ENCODE data around the gene HLTF.

Gene HLTF

DNA sequence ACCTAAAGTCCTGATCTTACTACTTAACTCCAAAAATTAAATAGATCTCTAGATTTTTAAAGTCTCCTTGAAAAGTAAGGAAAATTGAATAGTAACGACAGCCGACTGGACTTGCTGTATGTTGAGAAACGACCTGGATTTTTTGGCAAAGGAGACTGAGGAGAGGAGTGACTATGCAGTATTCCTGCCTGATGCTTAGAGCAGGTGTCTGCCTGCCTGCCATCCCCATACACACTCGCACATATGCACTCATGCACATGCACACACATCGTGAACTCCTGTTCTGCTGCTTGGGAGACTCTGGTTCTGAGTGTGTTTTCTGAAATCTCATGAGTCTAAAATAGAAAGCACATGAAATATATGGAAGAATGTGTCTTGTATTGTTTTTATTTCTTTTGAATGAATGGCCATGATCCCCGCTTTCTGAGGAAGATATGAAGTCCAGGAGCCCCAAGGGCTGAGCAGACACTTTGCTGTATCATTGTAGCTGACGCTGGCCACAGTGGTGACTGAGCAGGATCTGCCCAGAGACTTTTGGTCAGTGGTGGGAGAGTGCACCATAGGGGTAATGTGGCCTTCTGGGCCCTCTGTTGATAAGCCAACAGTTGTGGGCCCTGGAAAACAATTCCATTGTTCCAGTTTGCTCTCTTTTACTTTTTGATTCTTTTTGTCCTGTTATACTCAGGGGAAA lies 78.6 kb downstream of the HLTF start:
- Histone ChIP-seq H3K4me1 (ENCODE audit: control insufficient read depth, insufficient read depth, low read length) (no peaks in the 10 kb centered on the region), H3K4me3 (ENCODE audit: low read depth, low read length) (no peak overlapping the region), H3K36me3 (ENCODE audit: control insufficient read depth in 2 of 2, insufficient read depth in 1 of 2, low read length in 2 of 2) (peaks cover 0 to 52% of the 10 kb centered on the region in 2 experiments; a peak in 1 of 3 replicates), H3K27ac (ENCODE audit: extremely low read depth, low read depth, low read length) (no peak overlapping the region), H3K9me3 (ENCODE audit: control insufficient read depth, insufficient read depth, low read depth, low read length) (no peaks in the 10 kb centered on the region)
- no peak for TF ChIP-seq MZF1 (tag by site-specific recombination; IDR thresholded peaks at IDR 0.05; ENCODE audit: borderline replicate concordance)
- TF ChIP-seq ZFP37 (tag by site-specific recombination; IDR thresholded peaks at IDR 0.05) = no peak
- ChIA-PET CTCF (no interaction called here), POLR2A (no interaction called here)

DNA sequence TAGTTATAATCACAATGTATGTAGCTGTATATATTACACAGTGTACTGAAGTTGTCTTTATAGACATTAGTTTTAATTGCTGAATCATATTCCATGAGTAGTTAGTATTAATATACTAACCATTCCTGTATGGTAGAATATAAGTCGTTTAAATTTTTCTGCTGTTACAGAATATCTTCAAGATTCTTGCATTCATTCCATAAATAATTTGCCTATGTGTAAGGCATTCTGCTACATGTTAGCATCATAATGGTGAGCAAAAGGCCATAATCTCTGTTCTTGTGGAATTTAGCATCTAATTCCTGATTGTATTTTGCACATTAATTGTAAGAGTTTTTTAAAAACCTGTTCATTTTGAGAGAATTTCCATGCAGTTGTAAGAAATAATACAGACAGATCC lies 80.9 kb downstream of the HLTF start:
- Histone ChIP-seq H3K27ac (ENCODE audit: extremely low read depth, low read depth, low read length) (no peak overlapping the region), H3K4me1 (ENCODE audit: control insufficient read depth, insufficient read depth, low read length) (no peaks in the 10 kb centered on the region), H3K9me3 (ENCODE audit: control insufficient read depth, insufficient read depth, low read depth, low read length) (no peaks in the 10 kb centered on the region), H3K36me3 (ENCODE audit: control insufficient read depth in 2 of 2, insufficient read depth in 1 of 2, low read length in 2 of 2) (peaks cover 0 to 38% of the 10 kb centered on the region in 2 experiments; a peak in 1 of 3 replicates), H3K4me3 (ENCODE audit: low read depth, low read length) (no peak overlapping the region)
- ChIA-PET CTCF (no interaction called here), POLR2A (no interaction called here)
- TF ChIP-seq ZNF426 (tag by site-specific recombination; IDR thresholded peaks at IDR 0.05) = no peak
- no peak for TF ChIP-seq GFI1B (tag by site-specific recombination; IDR thresholded peaks at IDR 0.05)
- no peak for TF ChIP-seq ZNF324 (tag by site-specific recombination; IDR thresholded peaks at IDR 0.05)
- TF ChIP-seq BCL11A (tag by site-specific recombination; IDR thresholded peaks at IDR 0.05; ENCODE audit: low read depth) = no peak
- no peak for TF ChIP-seq ZNF791 (tag by site-specific recombination; IDR thresholded peaks at IDR 0.05)
- TF ChIP-seq ZNF138 (tag by site-specific recombination; IDR thresholded peaks at IDR 0.05; ENCODE audit: borderline replicate concordance) = no peak
- no peak for TF ChIP-seq ZNF585B (tag by site-specific recombination; IDR thresholded peaks at IDR 0.05)
- no peak for TF ChIP-seq ZNF223 (tag by site-specific recombination; IDR thresholded peaks at IDR 0.05)
- no peak for TF ChIP-seq REPIN1 (tag by site-specific recombination; IDR thresholded peaks at IDR 0.05; ENCODE audit: low read depth)
- TF ChIP-seq GLI2 (tag by site-specific recombination; IDR thresholded peaks at IDR 0.05; ENCODE audit: borderline replicate concordance, low read depth) = no peak
- no peak for TF ChIP-seq EGR2 (tag by site-specific recombination; IDR thresholded peaks at IDR 0.05; ENCODE audit: low read depth)
- no peak for TF ChIP-seq KLF8 (tag by site-specific recombination; IDR thresholded peaks at IDR 0.05)
- TF ChIP-seq, protein P1, sequence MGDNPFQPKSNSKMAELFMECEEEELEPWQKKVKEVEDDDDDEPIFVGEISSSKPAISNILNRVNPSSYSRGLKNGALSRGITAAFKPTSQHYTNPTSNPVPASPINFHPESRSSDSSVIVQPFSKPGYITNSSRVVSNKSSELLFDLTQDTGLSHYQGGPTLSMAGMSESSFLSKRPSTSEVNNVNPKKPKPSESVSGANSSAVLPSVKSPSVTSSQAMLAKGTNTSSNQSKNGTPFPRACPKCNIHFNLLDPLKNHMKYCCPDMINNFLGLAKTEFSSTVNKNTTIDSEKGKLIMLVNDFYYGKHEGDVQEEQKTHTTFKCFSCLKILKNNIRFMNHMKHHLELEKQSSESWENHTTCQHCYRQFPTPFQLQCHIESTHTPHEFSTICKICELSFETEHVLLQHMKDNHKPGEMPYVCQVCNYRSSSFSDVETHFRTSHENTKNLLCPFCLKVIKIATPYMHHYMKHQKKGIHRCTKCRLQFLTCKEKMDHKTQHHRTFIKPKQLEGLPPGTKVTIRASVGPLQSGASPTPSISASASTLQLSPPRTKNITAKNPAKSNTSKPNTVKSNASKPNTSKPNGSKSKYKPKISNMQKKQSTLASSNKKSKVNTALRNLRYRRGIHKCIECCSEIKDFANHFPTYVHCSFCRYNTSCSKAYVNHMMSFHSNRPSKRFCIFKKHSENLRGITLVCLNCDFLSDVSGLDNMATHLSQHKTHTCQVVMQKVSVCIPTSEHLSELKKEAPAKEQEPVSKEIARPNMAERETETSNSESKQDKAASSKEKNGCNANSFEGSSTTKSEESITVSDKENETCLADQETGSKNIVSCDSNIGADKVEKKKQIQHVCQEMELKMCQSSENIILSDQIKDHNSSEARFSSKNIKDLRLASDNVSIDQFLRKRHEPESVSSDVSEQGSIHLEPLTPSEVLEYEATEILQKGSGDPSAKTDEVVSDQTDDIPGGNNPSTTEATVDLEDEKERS (tag by site-specific recombination; IDR thresholded peaks at IDR 0.05) = no peak
- TF ChIP-seq ZBTB17 (tag by site-specific recombination; IDR thresholded peaks at IDR 0.05) = no peak
- TF ChIP-seq ZNF292 (tag by site-specific recombination; IDR thresholded peaks at IDR 0.05; ENCODE audit: borderline replicate concordance, low read depth) = no peak

GRCh38 chr3:149004622-149005021 lies 81.7 kb downstream of the HLTF start:
- POLR2A ChIA-PET = no interaction called here
- Histone ChIP-seq H3K36me3 (ENCODE audit: control insufficient read depth in 2 of 2, insufficient read depth in 1 of 2, low read length in 2 of 2) (peaks cover 0 to 39% of the 10 kb centered on the region in 2 experiments; a peak in 1 of 3 replicates), H3K4me1 (ENCODE audit: control insufficient read depth, insufficient read depth, low read length) (no peaks in the 10 kb centered on the region), H3K4me3 (ENCODE audit: low read depth, low read length) (no peak overlapping the region), H3K27ac (ENCODE audit: extremely low read depth, low read depth, low read length) (no peak overlapping the region), H3K9me3 (ENCODE audit: control insufficient read depth, insufficient read depth, low read depth, low read length) (no peaks in the 10 kb centered on the region)
- CTCF ChIA-PET = no interaction called here
- TF ChIP-seq, protein P2, sequence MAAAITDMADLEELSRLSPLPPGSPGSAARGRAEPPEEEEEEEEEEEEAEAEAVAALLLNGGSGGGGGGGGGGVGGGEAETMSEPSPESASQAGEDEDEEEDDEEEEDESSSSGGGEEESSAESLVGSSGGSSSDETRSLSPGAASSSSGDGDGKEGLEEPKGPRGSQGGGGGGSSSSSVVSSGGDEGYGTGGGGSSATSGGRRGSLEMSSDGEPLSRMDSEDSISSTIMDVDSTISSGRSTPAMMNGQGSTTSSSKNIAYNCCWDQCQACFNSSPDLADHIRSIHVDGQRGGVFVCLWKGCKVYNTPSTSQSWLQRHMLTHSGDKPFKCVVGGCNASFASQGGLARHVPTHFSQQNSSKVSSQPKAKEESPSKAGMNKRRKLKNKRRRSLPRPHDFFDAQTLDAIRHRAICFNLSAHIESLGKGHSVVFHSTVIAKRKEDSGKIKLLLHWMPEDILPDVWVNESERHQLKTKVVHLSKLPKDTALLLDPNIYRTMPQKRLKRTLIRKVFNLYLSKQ (tag by site-specific recombination; IDR thresholded peaks at IDR 0.05; ENCODE audit: borderline replicate concordance) = no peak
- TF ChIP-seq ZNF76 (tag by site-specific recombination; IDR thresholded peaks at IDR 0.05; ENCODE audit: borderline replicate concordance, low read depth) = no peak
- TF ChIP-seq ZNF433 (tag by site-specific recombination; IDR thresholded peaks at IDR 0.05; ENCODE audit: low read depth) = no peak
- TF ChIP-seq SCRT1 (tag by site-specific recombination; IDR thresholded peaks at IDR 0.05; ENCODE audit: borderline replicate concordance) = no peak
- no peak for TF ChIP-seq ZNF600 (tag by site-specific recombination; IDR thresholded peaks at IDR 0.05)
- TF ChIP-seq KLF16 (tag by site-specific recombination; IDR thresholded peaks at IDR 0.05) = no peak
- no peak for TF ChIP-seq EGR2 (tag by site-specific recombination; IDR thresholded peaks at IDR 0.05; ENCODE audit: low read depth)
- TF ChIP-seq ZNF48 (tag by site-specific recombination; IDR thresholded peaks at IDR 0.05) = no peak
- no peak for TF ChIP-seq ZNF791 (tag by site-specific recombination; IDR thresholded peaks at IDR 0.05)
- no peak for TF ChIP-seq ZNF623 (tag by site-specific recombination; IDR thresholded peaks at IDR 0.05)
- no peak for TF ChIP-seq ZNF426 (tag by site-specific recombination; IDR thresholded peaks at IDR 0.05)
- TF ChIP-seq ZNF221 (tag by site-specific recombination; IDR thresholded peaks at IDR 0.05; ENCODE audit: borderline replicate concordance) = no peak
- TF ChIP-seq ZNF843 (tag by site-specific recombination; IDR thresholded peaks at IDR 0.05) = no peak
- TF ChIP-seq ZNF629 (tag by site-specific recombination; IDR thresholded peaks at IDR 0.05) = no peak
- TF ChIP-seq OSR2 (tag by site-specific recombination; IDR thresholded peaks at IDR 0.05) = no peak
- TF ChIP-seq ZNF501 (tag by site-specific recombination; IDR thresholded peaks at IDR 0.05) = no peak
